ENCODE results near the gene AURKAIP1.

The AURKAIP1 gene

GRCh38 chr1:1401457-1402010 is 26.5 kb upstream of the AURKAIP1 start:
- no peak for TF ChIP-seq ESRRG (CRISPR knock-in tag; IDR thresholded peaks at IDR 0.05)
- no peak for TF ChIP-seq CREB5 (CRISPR knock-in tag; IDR thresholded peaks at IDR 0.05; ENCODE audit: low read depth)
- TF ChIP-seq TSHZ2 (CRISPR knock-in tag; IDR thresholded peaks at IDR 0.05) = no peak
- no peak for TF ChIP-seq OSR1 (CRISPR knock-in tag; IDR thresholded peaks at IDR 0.05)
- TF ChIP-seq TOX (CRISPR knock-in tag; IDR thresholded peaks at IDR 0.05; ENCODE audit: borderline replicate concordance) = no peak
- no peak for TF ChIP-seq PATZ1 (CRISPR knock-in tag; IDR thresholded peaks at IDR 0.05; ENCODE audit: borderline replicate concordance)
- no peak for TF ChIP-seq ZNF565 (CRISPR knock-in tag; conservative IDR thresholded peaks at IDR 0.05; ENCODE audit: low read depth)
- TF ChIP-seq BACH2 (CRISPR knock-in tag; IDR thresholded peaks at IDR 0.05; ENCODE audit: borderline replicate concordance) = no peak
- no peak for TF ChIP-seq ISL1 (CRISPR knock-in tag; IDR thresholded peaks at IDR 0.05)
- TF ChIP-seq TCF4 (CRISPR knock-in tag; IDR thresholded peaks at IDR 0.05; ENCODE audit: borderline replicate concordance) = no peak
- TF ChIP-seq PPARA (CRISPR knock-in tag; IDR thresholded peaks at IDR 0.05; ENCODE audit: borderline replicate concordance) = no peak
- TF ChIP-seq ZFP30 (CRISPR knock-in tag; IDR thresholded peaks at IDR 0.05) = no peak
- no peak for TF ChIP-seq CSRNP3 (CRISPR knock-in tag; IDR thresholded peaks at IDR 0.05)
- no peak for TF ChIP-seq ZFP3 (CRISPR knock-in tag; IDR thresholded peaks at IDR 0.05)
- no peak for TF ChIP-seq ARNTL (CRISPR knock-in tag; IDR thresholded peaks at IDR 0.05; ENCODE audit: borderline replicate concordance, low read depth)
- ATAC-seq = no peak

- TF ChIP-seq TOX (CRISPR knock-in tag; IDR thresholded peaks at IDR 0.05; ENCODE audit: borderline replicate concordance) (no peak), BACH2 (CRISPR knock-in tag; IDR thresholded peaks at IDR 0.05; ENCODE audit: borderline replicate concordance) (no peak), CSDC2 (CRISPR knock-in tag; IDR thresholded peaks at IDR 0.05) (no peak), POU6F1 (CRISPR knock-in tag; IDR thresholded peaks at IDR 0.05; ENCODE audit: borderline replicate concordance, low read depth) (no peak), SNAI2 (CRISPR knock-in tag; IDR thresholded peaks at IDR 0.05) (no peak), CSRNP3 (CRISPR knock-in tag; IDR thresholded peaks at IDR 0.05) (no peak), ZNF565 (CRISPR knock-in tag; conservative IDR thresholded peaks at IDR 0.05; ENCODE audit: low read depth) (no peak), ARNTL (CRISPR knock-in tag; IDR thresholded peaks at IDR 0.05; ENCODE audit: borderline replicate concordance, low read depth) (no peak), TCF4 (CRISPR knock-in tag; IDR thresholded peaks at IDR 0.05; ENCODE audit: borderline replicate concordance) (no peak), RARB (CRISPR knock-in tag; IDR thresholded peaks at IDR 0.05) (no peak), ZFP30 (CRISPR knock-in tag; IDR thresholded peaks at IDR 0.05) (no peak), ZNF8 (CRISPR knock-in tag; IDR thresholded peaks at IDR 0.05) (no peak)
- ATAC-seq = no peak
Measured at GRCh38 chr1:1400576-1401456, 25.8 kb upstream of the AURKAIP1 start.

Measured in SK-N-SH treated with all-trans-retinoic acid at 6 μM for 48 hours (cell line).